ENCODE results near the gene TMEM130. TPM values are rescaled to one million over a fixed set of nuclear protein-coding genes. Genes with fewer than 3 reads are reported as not detected.

The TMEM130 gene
- total RNA-seq, 2 donors from 2014 or later = not detected

GRCh38 chr7:98833022-98833421 is 36.8 kb downstream of the TMEM130 start:
- no peak for DNase-seq (ENCODE audit: low spot score in 2 of 2)
- Mint-ChIP-seq H3K27ac (no peak overlapping the region), H3K36me3 (no peaks in the 10 kb centered on the region), H3K9me3 (no peaks in the 10 kb centered on the region)
- ATAC-seq = no peak

GRCh38 chr7:98831641-98832221 is 38.1 kb downstream of the TMEM130 start:
- peak in 1 of 2 donors; percentile 58 for DNase-seq (ENCODE audit: low spot score in 2 of 2)
- ATAC-seq = no peak
- H3K27ac Mint-ChIP-seq = no peak overlapping the region
- no peaks in the 10 kb centered on the region for H3K9me3 Mint-ChIP-seq
- H3K36me3 Mint-ChIP-seq = no peaks in the 10 kb centered on the region

- H3K27ac Mint-ChIP-seq = no peak overlapping the region
- DNase-seq (ENCODE audit: low spot score in 2 of 2) (no peak), ATAC-seq (no peak)
- no peaks in the 10 kb centered on the region for H3K9me3 Mint-ChIP-seq
- no peaks in the 10 kb centered on the region for H3K36me3 Mint-ChIP-seq
Observed at GRCh38 chr7:98830972-98831548, 38.8 kb downstream of the TMEM130 start.

- Mint-ChIP-seq H3K36me3 (no peaks in the 10 kb centered on the region), H3K9me3 (no peaks in the 10 kb centered on the region), H3K27ac (no peak overlapping the region)
- DNase-seq (ENCODE audit: low spot score in 2 of 2) (no peak), ATAC-seq (no peak)
Observed at GRCh38 chr7:98828368-98828767, 41.4 kb downstream of the TMEM130 start.

- ATAC-seq (no peak), DNase-seq (ENCODE audit: low spot score in 2 of 2) (no peak)
- Mint-ChIP-seq H3K36me3 (no peaks in the 10 kb centered on the region), H3K27ac (no peak overlapping the region), H3K9me3 (no peaks in the 10 kb centered on the region)
Observed at GRCh38 chr7:98827258-98827657, 42.6 kb downstream of the TMEM130 start.

- ATAC-seq (no peak), DNase-seq (ENCODE audit: low spot score in 2 of 2) (no peak)
- no peaks in the 10 kb centered on the region for H3K9me3 Mint-ChIP-seq
- H3K36me3 Mint-ChIP-seq = no peaks in the 10 kb centered on the region
- H3K27ac Mint-ChIP-seq = no peak overlapping the region
Observed at GRCh38 chr7:98826811-98827231, 43.0 kb downstream of the TMEM130 start.

- H3K36me3 Mint-ChIP-seq = no peaks in the 10 kb centered on the region
Observed at GRCh38 chr7:98826387-98826786, 43.4 kb downstream of the TMEM130 start.

GRCh38 chr7:98823226-98823625 is 46.6 kb downstream of the TMEM130 start:
- ATAC-seq (no peak), DNase-seq (ENCODE audit: low spot score in 2 of 2) (no peak)
- Mint-ChIP-seq H3K36me3 (no peaks in the 10 kb centered on the region), H3K9me3 (no peaks in the 10 kb centered on the region), H3K27ac (no peak overlapping the region)

More at GRCh38 chr7:98826387-98826786, 43.4 kb downstream of the TMEM130 start:
- no peak for DNase-seq (ENCODE audit: low spot score in 2 of 2)
- no peak overlapping the region for H3K27ac Mint-ChIP-seq
- ATAC-seq = no peak
- no peaks in the 10 kb centered on the region for H3K9me3 Mint-ChIP-seq

- Mint-ChIP-seq H3K36me3 (no peaks in the 10 kb centered on the region), H3K9me3 (no peaks in the 10 kb centered on the region), H3K27ac (no peak overlapping the region)
- no peak for DNase-seq (ENCODE audit: low spot score in 2 of 2)
- no peak for ATAC-seq
Observed at GRCh38 chr7:98821348-98821747, 48.5 kb downstream of the TMEM130 start.

GRCh38 chr7:98816967-98817710 is 52.7 kb downstream of the TMEM130 start:
- ATAC-seq (no peak), DNase-seq (ENCODE audit: low spot score in 2 of 2) (no peak)
- Mint-ChIP-seq H3K27ac (no peak overlapping the region), H3K9me3 (no peaks in the 10 kb centered on the region), H3K36me3 (no peaks in the 10 kb centered on the region)

- H3K36me3 Mint-ChIP-seq = no peaks in the 10 kb centered on the region
- H3K9me3 Mint-ChIP-seq = no peaks in the 10 kb centered on the region
- no peak for ATAC-seq
- H3K27ac Mint-ChIP-seq = no peak overlapping the region
- DNase-seq (ENCODE audit: low spot score in 2 of 2) = no peak
Observed at GRCh38 chr7:98816241-98816640, 53.6 kb downstream of the TMEM130 start.

GRCh38 chr7:98815313-98815712 is 54.5 kb downstream of the TMEM130 start:
- DNase-seq (ENCODE audit: low spot score in 2 of 2) (no peak), ATAC-seq (no peak)
- Mint-ChIP-seq H3K9me3 (peaks cover 0 to 4% of the 10 kb centered on the region in 2 donors), H3K27ac (peak overlapping the region in 1 of 2 donors; percentile 4), H3K36me3 (no peaks in the 10 kb centered on the region)

GRCh38 chr7:98811299-98811698 is 58.5 kb downstream of the TMEM130 start:
- DNase-seq (ENCODE audit: low spot score in 2 of 2) (no peak), ATAC-seq (no peak)
- Mint-ChIP-seq H3K36me3 (no peaks in the 10 kb centered on the region), H3K27ac (no peak overlapping the region), H3K9me3 (peaks cover 0 to 9% of the 10 kb centered on the region in 2 donors)

GRCh38 chr7:98810153-98810802 is 59.5 kb downstream of the TMEM130 start:
- no peak for DNase-seq (ENCODE audit: low spot score in 2 of 2)
- Mint-ChIP-seq H3K9me3 (peaks cover 0 to 9% of the 10 kb centered on the region in 2 donors), H3K36me3 (no peaks in the 10 kb centered on the region), H3K27ac (no peak overlapping the region)
- no peak for ATAC-seq

GRCh38 chr7:98808751-98809460 is 60.9 kb downstream of the TMEM130 start:
- DNase-seq (ENCODE audit: low spot score in 2 of 2) (no peak), ATAC-seq (no peak)
- no peaks in the 10 kb centered on the region for H3K36me3 Mint-ChIP-seq
- H3K27ac Mint-ChIP-seq = no peak overlapping the region
- peaks cover 0 to 9% of the 10 kb centered on the region in 2 donors for H3K9me3 Mint-ChIP-seq

GRCh38 chr7:98807068-98808048 is 62.5 kb downstream of the TMEM130 start:
- DNase-seq (ENCODE audit: low spot score in 2 of 2) = no peak

More at GRCh38 chr7:98807068-98808048, 62.5 kb downstream of the TMEM130 start:
- no peak overlapping the region for H3K27ac Mint-ChIP-seq
- no peaks in the 10 kb centered on the region for H3K36me3 Mint-ChIP-seq
- no peak for ATAC-seq
- H3K9me3 Mint-ChIP-seq = peaks cover 3 to 9% of the 10 kb centered on the region in 2 donors

Data from activated naive CD4-positive, alpha-beta T cell treated with anti-CD3 and anti-CD28 coated beads, Interleukin-2, amount 50 U/mL, for 72 hours (primary cell).